Islet precursor cell (in vitro differentiated cells): Measurements from ENCODE around the gene PRDM10.

Experiments
- DNase-seq: peaks from one replicate; pipeline ENCODE4 v3.0.0-alpha.2; 2018

The PRDM10 gene

DNA sequence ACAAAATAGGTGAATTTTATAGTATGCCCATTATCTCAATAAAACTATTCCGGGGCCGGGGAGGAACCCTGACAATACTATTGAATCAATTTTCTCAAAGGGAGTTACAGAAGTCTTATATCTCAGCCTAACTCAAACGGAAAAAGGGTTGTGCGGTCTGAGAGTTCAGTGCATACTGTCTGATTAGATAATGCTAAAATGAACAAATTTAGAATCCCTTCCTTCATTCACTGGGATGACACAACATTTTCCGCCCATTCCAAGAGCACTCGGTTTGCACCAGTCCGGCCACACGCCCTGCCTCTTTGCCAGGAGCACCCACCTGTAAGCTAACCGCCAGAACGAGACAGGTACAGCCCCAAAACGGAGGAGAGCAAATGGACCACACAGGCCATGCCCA, 57.3 kb downstream of the PRDM10 start:
- no peak for DNase-seq

DNA sequence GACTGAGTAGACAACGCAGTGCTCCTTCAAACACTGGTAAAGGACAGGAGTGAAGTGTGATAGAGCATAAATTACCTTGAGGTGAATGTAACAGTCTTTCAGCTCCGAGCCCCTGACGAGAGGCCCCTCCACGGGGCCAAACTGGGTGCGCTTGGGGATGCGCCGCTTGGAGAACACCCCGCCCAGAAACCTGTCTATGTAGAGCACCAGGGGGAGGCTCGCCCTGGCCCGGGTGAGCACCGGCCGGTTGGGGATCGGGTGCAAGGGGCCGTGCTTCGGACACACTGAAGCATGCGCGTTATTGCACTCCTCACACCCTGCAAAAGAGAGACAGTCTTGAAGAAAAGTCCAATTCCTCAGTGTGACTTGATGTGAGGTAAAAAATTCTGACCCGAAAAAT, 57.9 kb downstream of the PRDM10 start:
- no peak for DNase-seq

DNA sequence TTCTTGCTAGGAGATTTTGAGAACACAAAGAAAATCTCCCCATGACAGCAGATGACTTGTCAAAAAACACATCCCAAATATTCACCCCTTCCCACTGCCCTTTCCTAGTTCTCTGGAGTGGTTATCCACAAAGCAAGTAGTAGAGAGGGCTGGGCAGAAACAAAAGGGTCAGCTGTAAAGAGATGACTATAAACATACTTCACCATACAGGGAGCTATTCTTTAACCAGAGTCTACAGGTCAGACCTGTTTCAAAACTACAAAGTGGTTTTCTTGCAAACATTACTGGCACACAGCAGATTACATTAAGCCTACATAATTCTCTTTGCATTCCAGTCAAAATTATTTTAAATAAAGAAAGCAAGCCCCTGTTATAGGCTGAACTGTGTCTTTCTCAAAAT, 59.6 kb downstream of the PRDM10 start:
- no peak for DNase-seq

DNA sequence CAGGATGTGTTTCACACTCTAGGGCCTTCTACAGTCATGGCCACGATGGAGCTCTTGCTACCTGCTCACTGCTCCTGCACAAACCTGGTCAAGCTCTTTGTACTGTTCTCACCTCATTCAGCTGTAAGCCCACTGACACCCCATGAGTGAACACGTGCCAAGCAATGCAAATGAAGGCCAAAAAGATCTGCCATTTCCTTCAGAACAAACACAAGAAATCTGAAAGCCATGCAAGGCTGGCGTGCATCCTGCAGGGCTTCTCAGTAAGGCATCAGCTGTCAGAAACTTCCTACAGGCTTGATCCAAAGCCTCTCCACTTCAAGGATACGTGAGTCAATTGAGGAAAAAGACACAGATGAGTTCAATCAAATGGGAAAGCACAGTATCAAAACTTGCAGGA, 63.1 kb downstream of the PRDM10 start:
- DNase-seq, result no peak

DNA sequence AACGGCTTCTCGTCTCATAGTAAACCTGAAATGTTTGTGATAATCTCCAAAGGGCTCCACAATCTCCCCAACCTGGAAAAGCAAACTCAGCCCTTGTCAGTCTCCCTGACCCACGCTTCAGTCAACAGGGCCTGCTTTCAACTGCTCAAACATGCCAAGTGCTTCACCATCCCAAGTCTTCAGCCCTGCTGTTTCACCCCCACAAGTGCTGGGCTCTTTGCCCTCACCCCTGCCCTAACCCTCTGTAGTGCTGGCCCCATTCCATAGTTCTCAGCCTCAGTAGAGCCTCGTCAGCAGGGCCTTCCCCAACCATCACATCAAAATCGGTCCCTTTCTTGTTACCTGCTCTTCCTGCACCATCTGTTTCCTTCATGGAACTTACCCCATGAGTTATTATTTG, 63.9 kb downstream of the PRDM10 start:
- DNase-seq, result no peak

DNA sequence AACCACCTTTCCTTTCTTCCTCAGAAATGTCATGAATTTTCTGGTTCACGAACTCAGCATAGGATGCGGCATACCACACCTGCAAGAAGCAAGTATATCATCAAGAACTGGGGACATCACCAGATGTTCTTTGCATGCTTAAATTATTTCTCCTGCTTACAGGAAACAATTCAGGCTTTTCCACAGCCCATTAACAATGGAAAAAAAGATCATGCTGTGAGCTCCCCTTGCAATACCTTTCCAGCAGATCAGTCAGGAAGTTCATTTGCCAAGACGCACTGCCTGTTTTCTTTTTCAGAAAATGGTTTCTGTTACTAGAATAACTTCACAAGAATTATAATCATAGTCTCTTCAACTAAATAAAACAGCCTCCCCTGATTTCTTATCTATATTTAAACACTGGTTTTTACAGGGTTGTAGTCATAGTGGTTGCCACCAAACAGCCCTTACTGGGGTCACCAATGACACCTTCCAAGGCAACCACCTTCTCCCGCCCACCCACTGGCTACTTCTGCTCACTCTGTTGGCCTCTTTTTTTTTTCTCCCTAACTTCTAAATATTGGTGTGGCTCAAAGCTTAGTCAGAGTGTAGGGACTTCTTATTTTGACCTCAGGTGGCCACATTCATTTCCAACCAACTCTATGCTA, 64.9 kb downstream of the PRDM10 start:
- DNase-seq, result no peak

DNA sequence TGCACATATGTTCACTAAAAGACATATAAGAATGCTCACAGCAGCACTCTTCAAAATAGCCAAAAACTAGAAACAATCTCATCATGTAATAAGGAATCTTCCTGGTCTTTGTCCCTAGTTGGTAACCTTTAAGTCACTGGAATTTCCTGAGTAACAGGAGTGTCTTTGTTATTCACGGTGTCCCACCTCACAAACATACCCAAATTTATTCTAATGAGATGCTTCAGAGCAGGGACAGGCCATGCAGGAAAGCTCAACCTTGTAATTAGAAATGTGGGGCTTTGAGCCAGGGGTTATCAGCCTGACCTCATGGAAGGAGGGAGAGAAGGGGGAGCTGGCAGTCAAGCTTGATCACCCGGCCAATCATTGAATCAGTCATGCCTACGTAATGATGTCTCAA, 66.9 kb downstream of the PRDM10 start:
- DNase-seq, result no peak

DNA sequence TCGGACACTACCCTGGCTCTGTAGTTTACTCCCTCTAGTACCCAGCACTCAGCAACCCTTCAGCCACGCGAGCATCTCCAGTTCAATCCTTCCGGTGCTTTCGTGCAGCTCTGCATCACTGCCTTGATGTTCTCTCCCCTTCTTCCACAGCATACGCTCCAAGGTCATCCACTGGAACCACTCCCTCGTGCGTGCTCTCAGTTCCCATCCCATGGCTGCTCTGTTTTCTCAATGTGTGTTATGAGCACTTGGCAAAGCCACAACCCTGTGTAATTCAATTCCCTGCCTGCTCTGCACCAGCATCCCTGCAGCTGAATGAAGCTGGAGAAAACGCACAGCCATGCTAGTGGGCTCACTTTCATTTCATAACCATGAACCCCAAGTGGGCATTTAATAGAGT, 68.7 kb downstream of the PRDM10 start:
- no peak for DNase-seq

DNA sequence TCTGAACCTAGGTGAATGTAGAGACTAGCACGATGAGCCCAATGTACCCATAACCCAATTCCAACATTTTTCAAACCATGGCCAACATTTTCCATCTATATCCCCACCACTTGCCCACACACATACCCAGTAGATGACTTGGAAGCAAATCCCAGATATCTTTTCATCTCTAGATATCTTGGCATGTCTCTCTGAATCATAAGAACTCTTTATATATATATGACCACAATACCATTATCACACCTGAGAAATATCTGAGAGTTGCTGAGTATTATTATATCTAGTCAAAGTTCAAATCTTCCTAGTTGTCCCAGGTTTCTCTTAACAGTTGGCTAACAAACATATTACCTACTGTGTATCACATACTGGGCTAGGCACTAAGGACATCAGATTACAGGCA, 69.4 kb downstream of the PRDM10 start:
- no peak for DNase-seq

DNA sequence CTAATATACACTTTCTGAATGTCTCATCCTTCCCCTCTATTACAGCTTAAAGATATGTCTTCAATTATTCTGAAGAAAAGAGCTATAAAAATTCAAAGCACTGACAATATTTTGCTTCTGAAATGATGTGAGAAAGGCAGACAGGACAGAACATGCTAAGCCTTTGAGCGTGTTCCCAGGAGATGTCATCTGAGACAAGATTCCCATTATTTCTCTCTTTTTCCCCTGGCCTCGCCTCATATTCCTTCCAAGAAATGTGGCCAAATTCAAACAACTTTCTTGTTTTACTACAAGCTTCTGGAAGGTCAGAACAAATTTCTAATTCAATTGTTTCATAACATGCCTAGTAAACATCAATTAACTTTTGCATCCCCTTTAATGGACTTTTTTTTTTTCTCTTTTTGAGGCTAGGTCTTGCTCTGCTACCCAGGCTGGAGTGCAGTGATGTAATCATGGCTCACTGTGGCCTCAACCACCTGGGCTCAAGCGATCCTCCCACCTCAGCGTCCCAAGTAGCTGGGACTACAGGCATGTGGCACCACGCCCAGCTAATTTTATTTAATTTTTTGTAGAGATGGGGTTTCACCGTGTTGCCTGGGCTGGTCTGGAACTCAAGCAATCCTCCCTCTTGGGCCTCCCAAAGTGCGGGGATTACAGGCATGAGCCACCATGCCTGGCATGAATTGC, 70.1 kb downstream of the PRDM10 start:
- no peak for DNase-seq

DNA sequence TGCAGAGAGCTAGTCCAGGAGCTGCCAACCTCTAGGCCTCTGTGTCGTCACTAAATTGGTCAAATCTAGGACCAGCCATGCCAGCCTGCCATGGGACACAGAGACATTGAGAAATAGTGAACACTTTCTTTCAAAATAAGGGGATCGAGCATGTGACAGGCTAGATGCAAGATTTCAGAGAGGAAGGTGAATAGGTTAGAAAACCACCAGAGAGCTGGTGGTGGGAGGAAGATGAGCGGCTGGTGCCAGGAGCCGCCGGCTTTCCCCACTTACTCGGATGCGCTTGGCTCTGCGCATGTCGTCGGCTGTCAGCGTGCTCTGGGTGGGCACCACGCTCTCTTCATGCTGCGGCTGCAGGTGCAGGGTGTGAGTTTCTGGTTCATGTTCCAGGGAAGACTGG, 71.9 kb downstream of the PRDM10 start:
- DNase-seq, result no peak

DNA sequence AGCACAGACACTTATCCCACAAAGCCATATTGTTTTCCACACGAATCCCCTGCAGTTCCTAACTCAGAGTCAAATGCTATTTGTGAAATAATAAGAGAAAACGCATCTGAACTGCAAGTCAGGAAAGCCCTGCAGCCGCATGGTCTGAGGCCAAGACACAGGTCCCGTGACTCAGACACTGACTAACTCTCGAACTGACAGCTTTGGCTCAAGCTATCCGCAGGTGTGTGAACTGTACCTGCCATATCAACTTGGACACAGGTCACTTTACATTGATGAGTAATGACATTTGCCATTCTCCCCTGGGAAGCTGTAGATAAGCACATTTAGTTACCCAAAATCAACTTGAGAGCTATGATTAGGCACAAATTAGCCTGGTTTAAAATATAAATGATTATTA, 72.3 kb downstream of the PRDM10 start:
- no peak for DNase-seq

DNA sequence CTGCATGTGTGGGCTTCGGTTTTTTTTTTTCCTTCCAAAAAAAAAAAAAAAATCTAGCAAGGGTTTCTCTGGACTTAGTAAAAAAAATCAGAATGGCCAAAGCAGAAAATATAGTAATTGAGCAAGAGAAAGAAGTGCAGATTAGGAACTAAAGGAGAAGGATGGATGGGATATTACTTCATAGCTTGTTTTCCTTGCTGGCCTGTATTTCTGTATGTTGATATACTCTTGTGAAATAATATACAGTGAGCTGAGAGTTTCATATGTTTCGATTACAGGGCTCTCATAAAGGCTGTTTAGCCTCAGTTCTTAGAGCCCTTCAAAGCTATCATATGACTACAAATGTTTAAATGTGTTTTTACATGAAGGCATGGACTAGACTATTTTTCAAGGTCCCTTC, 72.9 kb downstream of the PRDM10 start:
- DNase-seq, result no peak

DNA sequence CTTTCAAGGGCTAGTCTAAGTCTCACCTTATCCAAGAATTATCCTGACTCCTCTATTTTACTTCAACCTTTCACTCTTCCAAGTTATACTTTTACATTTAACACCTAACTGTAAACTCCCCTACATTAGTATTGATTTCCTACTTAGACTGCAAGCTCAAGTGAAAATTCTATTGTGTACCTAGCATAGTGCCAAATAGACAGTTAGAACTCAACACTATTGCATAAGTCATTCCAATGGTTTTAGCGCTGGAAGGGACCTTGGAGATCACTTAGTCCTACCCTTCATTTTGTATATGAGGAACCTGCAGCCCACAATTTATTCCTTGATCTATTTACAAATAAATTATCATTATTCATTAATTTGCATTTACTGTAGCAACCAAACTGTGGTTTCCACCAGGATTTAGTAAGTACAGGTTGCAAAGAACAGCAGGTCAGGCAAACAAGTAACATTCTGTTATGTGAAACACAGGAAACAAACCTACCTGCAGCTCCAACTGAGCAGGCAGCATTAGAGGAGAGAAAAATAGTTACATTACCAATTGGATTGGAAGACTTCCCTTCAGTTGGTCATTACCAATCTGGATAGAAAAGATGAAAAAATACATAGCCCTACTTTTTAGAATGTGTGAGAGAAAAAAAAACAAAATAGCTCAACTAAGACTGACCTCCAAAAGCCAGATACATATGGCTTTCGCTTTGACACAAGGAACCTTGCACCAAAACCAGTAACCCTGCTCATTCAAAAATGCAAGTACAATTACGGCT, 73.5 kb downstream of the PRDM10 start:
- DNase-seq, result no peak

DNA sequence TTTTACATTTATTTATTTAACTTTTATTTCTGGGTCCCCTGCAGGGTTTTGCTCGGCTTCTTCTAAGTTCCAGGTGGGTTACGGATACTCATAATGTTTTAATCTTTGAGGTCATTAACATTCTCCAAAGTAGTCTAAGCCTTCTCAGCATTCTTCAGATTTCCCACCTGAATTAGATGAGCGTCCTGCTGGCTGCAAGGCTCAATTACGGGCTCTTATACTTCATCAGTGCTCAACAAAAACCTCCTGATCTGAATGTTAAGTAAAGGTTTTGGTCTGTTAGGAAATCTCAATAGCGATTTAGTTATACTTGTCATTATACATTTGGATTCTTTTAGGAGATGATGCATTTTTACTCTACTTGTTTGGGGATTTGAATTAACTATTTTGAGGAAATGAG, 80.0 kb downstream of the PRDM10 start:
- no peak for DNase-seq

DNA sequence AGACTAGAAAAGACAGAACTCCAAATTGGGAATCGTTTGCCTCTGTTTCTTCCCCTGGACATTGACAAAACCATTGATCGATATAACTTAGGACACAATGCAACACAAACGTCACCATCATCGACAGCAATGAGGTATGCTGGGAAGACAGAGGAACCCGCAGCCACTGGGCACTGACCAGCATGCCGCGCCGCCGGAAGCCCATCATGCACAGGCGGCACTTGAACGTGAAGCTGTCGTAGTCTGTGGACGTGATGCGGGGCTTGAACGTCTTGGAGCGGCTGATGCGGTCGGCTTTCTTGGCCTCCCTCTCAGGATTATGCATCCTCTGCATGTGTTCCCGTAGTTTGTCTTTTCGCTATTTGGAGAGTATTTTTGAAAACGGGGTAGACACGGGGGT, 84.3 kb downstream of the PRDM10 start:
- DNase-seq, result no peak

DNA sequence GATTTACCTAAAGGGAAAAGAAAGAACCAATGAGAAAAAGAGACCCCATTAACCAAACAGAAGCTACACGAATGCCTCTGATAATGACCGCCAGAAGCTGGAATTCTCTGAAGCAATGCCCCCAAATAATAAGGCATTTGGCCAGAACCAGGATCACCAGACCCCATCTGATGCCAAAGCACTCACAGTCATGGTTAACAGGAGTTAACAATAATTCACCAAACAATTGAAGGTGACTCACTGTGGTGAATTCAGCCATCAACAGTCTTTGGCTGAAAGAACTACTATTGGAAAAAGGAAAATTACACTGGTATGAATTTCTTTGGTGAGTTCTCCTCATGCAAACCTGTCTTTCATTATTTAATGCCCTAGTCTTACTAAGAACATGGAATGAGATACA, 85.4 kb downstream of the PRDM10 start:
- no peak for DNase-seq

DNA sequence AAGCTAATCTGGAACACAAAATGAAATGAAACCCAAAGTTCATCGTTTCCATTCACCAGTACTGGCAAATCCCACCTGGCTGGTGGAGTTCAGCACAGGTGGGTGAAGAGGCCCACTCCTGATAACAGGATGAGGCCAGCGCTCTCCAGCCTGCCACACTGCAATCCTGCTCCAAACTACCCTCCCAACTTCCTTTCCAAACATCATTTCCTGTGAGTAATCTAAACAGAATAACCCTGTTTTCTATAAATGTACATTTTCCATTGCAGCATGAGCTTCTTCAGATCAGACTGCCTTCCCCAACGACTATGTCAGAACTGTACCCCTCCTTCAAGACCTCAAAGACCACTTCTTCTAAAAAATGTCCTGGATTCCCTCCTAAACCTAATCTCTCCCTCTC, 91.3 kb downstream of the PRDM10 start:
- DNase-seq, result no peak

DNA sequence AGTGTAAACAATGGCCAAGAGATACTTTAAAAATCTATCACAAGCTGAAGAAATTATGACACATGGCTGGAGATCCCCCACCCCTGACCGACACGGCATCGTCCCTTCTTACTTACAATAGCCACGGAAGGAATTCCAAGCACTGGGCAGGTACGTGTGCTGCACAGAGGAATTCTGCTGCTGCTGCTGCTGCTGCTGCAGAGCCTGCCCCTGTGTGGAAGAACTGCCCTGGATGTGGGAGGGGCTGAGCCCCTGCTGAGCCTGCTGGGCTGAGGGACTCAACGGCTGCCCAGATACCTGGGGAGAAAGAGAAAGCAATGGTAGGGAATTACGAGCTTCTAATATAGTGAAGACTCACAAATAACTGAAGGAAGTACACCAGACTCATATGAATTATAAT, 92.3 kb downstream of the PRDM10 start:
- DNase-seq, result peak; percentile 77

DNA sequence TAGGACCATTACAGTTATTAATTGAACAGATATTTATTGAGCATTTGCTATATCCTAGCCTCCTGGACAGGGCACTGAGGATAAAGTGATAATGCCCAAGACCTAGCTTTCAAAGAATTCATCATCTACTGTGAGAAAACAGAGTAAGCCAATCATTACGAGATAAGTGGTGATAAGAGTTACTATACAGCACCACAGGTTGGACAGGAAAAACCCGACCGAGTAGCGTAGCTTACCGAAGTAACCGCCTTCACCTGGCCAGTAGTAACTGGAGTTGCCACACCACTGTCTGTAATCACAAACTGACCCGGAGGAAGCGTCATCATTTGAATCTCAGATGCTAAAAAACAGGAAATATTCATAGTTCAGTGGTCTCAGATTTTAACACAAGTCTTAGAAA, 97.2 kb downstream of the PRDM10 start:
- DNase-seq, result no peak

DNA sequence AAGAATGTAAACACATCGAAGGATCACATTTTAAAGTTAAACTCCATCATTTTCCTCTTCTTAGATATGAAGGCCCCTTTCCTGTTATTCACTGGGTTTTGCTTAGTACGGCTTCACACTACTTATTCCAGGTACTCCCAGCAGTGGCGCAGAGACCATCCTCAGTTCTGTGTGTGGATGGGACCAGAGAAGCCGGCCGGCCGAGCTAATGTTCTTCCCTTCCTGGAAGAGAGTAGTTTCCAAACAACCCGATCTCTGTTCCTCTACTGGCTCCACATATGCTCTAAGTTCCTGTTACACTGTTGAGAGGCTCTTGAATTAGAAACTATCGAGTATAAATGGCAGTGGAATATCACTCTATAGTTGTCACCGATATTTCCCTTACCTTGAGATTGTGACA, 106.6 kb downstream of the PRDM10 start:
- no peak for DNase-seq

DNA sequence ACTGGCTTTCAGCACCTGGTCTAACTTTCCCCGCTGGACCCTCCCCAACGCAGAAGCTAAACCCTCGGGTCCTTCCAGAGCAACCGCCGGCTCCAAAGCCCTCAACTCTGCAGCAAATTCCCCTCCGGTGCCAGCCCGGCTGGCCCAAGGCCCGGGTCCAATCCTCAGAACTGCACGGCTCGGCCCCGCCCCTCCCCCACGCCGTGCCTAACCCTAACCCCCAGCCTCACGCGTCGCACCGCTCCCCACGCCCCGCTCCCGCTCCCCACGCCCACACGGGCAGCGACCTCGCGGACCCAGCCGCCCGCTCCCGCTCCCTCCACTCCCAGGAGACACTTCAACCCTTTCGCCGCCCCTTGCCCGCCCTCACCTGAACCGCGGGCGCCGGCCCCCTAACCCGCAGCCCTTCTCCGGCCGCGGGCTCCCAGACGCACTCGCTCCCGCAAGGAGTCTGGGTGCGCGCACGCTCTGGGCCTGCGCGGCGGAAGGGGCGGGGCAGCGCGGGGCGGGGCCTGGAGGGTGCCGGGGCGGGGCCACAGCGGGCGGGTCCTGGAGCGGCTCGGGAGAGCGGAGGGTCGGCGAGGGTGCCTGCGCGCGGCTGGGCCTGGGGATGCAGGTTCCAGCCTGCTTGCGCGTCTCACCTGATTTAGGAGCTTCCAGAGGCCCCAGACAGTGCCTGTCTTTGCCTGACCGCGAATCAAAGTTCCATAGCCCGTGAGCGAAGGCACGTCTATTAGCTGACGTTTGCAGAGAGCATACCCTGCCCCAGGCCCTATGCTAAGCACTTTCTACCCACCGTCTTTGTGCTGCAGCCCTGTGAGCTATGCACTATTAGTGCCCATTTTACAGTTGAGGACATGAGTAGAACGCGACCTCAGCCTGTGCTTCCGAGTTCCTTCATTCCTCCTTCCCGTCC, 107.3 kb downstream of the PRDM10 start, which contains the start of gene NFRKB:
Gene NFRKB (minus strand): TSS at position 453 of the 916 bp plus-strand sequence. CDS start 2,729 bp downstream, outside the sequence.
- DNase-seq, result peak; percentile 96
